A673 (cell line): ENCODE results near the gene CPLX4. TPM values are rescaled to one million over a fixed set of nuclear protein-coding genes. Genes with fewer than 3 reads are reported as not detected.

Source experiments
- BruUV-seq: library from RNA; stranded (reverse); fragments of 400-500 nt; replicated peaks from 2 replicates; lab custom pipeline; 2021; lab: Mats Ljungman, UMichigan
- CTCF ChIA-PET: fragments of 300-600 bp; sonication (Branson Sonifier 250); formaldehyde crosslinking; loops from one replicate; lab custom pipeline; 2022; ENCODE audit warnings: antibody characterized with exemption; lab: Charles Lee
- POLR2A ChIA-PET: fragments of 300-600 bp; sonication (Branson Sonifier 250); formaldehyde crosslinking; loops from one replicate; lab custom pipeline; 2022; ENCODE audit warnings: antibody characterized with exemption; ENCODE audit not compliant: low non-redundant PET; lab: Charles Lee
- DNase-seq: peaks from one replicate; pipeline ENCODE4 v3.0.0-alpha.2; 2015; ENCODE audit warnings: low spot score
- H3K27ac ChIP-seq: fragments of 200-600 bp; sonication (generic); 2 replicates; pipeline ENCODE4 v1.5.1; 2016; ENCODE audit warnings: mixed run types, low read depth, mild to moderate bottlenecking, mixed read lengths, antibody characterized with exemption, low read length; ENCODE audit not compliant: poor library complexity, severe bottlenecking
- H3K27me3 ChIP-seq: fragments of 200-600 bp; sonication (generic); replicated peaks from 2 replicates; pipeline ENCODE4 v1.6.1; 2017; ENCODE audit warnings: mixed run types, low read depth, mild to moderate bottlenecking, mixed read lengths, antibody characterized with exemption, low read length; ENCODE audit not compliant: insufficient read depth, poor library complexity
- H3K36me3 ChIP-seq: fragments of 200-600 bp; sonication (generic); 2 replicates; pipeline ENCODE4 v1.6.1; 2016; ENCODE audit warnings: mixed run types, mild to moderate bottlenecking, mixed read lengths, antibody characterized with exemption, low read length; ENCODE audit not compliant: insufficient read depth, poor library complexity, severe bottlenecking
- H3K4me1 ChIP-seq: fragments of 200-600 bp; sonication (generic); 2 replicates; pipeline ENCODE4 v1.6.1; 2017; ENCODE audit warnings: mixed run types, mild to moderate bottlenecking, mixed read lengths, antibody characterized with exemption, low read length; ENCODE audit not compliant: insufficient read depth, poor library complexity, severe bottlenecking
- H3K4me3 ChIP-seq: fragments of 200-600 bp; sonication (generic); 2 replicates; pipeline ENCODE4 v1.5.1; 2016; ENCODE audit warnings: low read depth, mixed run types, mild to moderate bottlenecking, mixed read lengths, low read length; ENCODE audit not compliant: poor library complexity, severe bottlenecking
- H3K9me3 ChIP-seq: fragments of 200-600 bp; sonication (generic); 2 replicates; pipeline ENCODE4 v1.6.1; 2016; ENCODE audit warnings: mixed run types, low read depth, mild to moderate bottlenecking, mixed read lengths, antibody characterized with exemption, low read length; ENCODE audit not compliant: poor library complexity, severe bottlenecking
- CTCF ChIP-seq: fragments of 300-800, 200-600 bp; sonication (generic); conservative IDR thresholded peaks from 2 replicates; pipeline ENCODE4 v1.5.1; 2017; ENCODE audit warnings: low read depth, mild to moderate bottlenecking, antibody characterized with exemption, low read length, moderate library complexity, mixed read lengths
- EZH2 ChIP-seq: fragments of 200-600 bp; sonication (generic); IDR thresholded peaks from 2 replicates; pipeline ENCODE4 v1.6.1; 2017; ENCODE audit warnings: borderline replicate concordance, low read depth, mild to moderate bottlenecking, mixed read lengths, antibody characterized with exemption, low read length; ENCODE audit not compliant: poor library complexity, severe bottlenecking
- intact Hi-C: fragments of 100-400 bp; cut with micrococcal nuclease; formaldehyde crosslinking; loops from one replicate; pipeline ENCODE4 v1.10.0; 2022; ENCODE audit not compliant: unreplicated experiment
- total RNA-seq: library from RNA; stranded (reverse); gene quantifications from 2 replicates; pipeline ENCODE4 v1.2.3, GENCODE V29; 2021

CPLX4 gene
- total RNA-seq, 1 experiment from 2014 or later = not detected

GRCh38 chr18:59308248-59308937 lies 10.1 kb downstream of the CPLX4 start:
- BruUV-seq = no TSS peak
- Histone ChIP-seq H3K27ac (no peak overlapping the region), H3K9me3 (no peaks in the 10 kb centered on the region), H3K27me3 (no peaks in the 10 kb centered on the region), H3K4me3 (peak overlapping the region; percentile 46), H3K36me3 (no peaks in the 10 kb centered on the region), H3K4me1 (no peaks in the 10 kb centered on the region)
- ChIA-PET POLR2A (interaction anchor here (0.7 kb wide), 1 partner anchor 58 kb away, joined by 11 read pairs; no protein-coding TSS in a partner anchor), CTCF (interaction anchor here (0.6 to 2.7 kb wide), 21 partner anchors 10 to 628 kb away, joined by 3 to 87 read pairs (median 4); partner anchors contain the start of gene RAX)
- intact Hi-C loops = loop anchor here (1.0 to 2.0 kb wide), 2 partner anchors 59 to 94 kb away; no protein-coding TSS in a partner anchor
- peak; percentile 82 for DNase-seq
- TF ChIP-seq CTCF = peak; percentile 99
- no peak for TF ChIP-seq EZH2

GRCh38 chr18:59306640-59307039 lies 11.8 kb downstream of the CPLX4 start:
- no peaks in the 10 kb centered on the region for H3K36me3 ChIP-seq
- ChIA-PET CTCF (no interaction called here), POLR2A (no interaction called here)
- no peak overlapping the region for H3K27ac ChIP-seq
- intact Hi-C loops = loop anchor here (1.0 kb wide), 1 partner anchor 12 kb away; no protein-coding TSS in a partner anchor
- no peaks in the 10 kb centered on the region for H3K27me3 ChIP-seq
- H3K9me3 ChIP-seq = no peaks in the 10 kb centered on the region
- no peak for DNase-seq
- H3K4me1 ChIP-seq = no peaks in the 10 kb centered on the region
- BruUV-seq = no TSS peak
- no peak overlapping the region for H3K4me3 ChIP-seq
- TF ChIP-seq CTCF = no peak
- TF ChIP-seq EZH2 = no peak

GRCh38 chr18:59305295-59305694 lies 13.2 kb downstream of the CPLX4 start:
- Histone ChIP-seq H3K27me3 (no peaks in the 10 kb centered on the region), H3K36me3 (no peaks in the 10 kb centered on the region), H3K4me1 (no peaks in the 10 kb centered on the region), H3K4me3 (no peak overlapping the region), H3K27ac (no peak overlapping the region), H3K9me3 (no peaks in the 10 kb centered on the region)
- BruUV-seq = no TSS peak
- no peak for DNase-seq
- ChIA-PET CTCF (no interaction called here), POLR2A (no interaction called here)
- intact Hi-C loops = no loop called here
- TF ChIP-seq CTCF = no peak
